GM23338 (cell line): ENCODE data around the gene TBPL2.

Source experiments
- CTCF ChIP-seq, 2 experiments: fragments of 200-600 bp in 1 of 2; sonication (generic) in 1 of 2; conservative IDR thresholded peaks; 2 replicates each; pipeline versions ENCODE4 v1.5.1 to v1.6.1; 2016 to 2017; ENCODE audit warnings: antibody characterized with exemption in 2 of 2, low read depth in 2 of 2, mild to moderate bottlenecking in 2 of 2, moderate library complexity in 1 of 2
- EZH2 ChIP-seq: fragments of 200-600 bp; sonication (generic); IDR thresholded peaks from one replicate; pipeline ENCODE4 v1.8.0; 2017; ENCODE audit warnings: antibody characterized with exemption, mild to moderate bottlenecking, low read depth; ENCODE audit not compliant: unreplicated experiment
- EZH2phosphoT487 ChIP-seq: fragments of 200-600 bp; sonication (generic); IDR thresholded peaks from one replicate; pipeline ENCODE4 v1.8.1; 2018; ENCODE audit warnings: antibody characterized with exemption; ENCODE audit not compliant: unreplicated experiment
- JUNB ChIP-seq: IDR thresholded peaks from one replicate; pipeline ENCODE4 v1.6.1; 2016; ENCODE audit warnings: antibody characterized with exemption; ENCODE audit not compliant: unreplicated experiment
- NANOG ChIP-seq: IDR thresholded peaks from 2 replicates; pipeline ENCODE4 v1.6.1; 2016; ENCODE audit warnings: antibody characterized with exemption, borderline replicate concordance
- POLR2AphosphoS5 ChIP-seq: IDR thresholded peaks from 2 replicates; pipeline ENCODE4 v1.6.1; 2016; ENCODE audit warnings: antibody characterized with exemption, low read depth
- REST ChIP-seq: IDR thresholded peaks from one replicate; pipeline ENCODE4 v1.6.1; 2018; ENCODE audit warnings: antibody characterized with exemption; ENCODE audit not compliant: unreplicated experiment
- ZNF462 ChIP-seq: fragments of 250-450 bp; sonication (Bioruptor Pico); IDR thresholded peaks from 2 replicates; pipeline ENCODE4 v1.5.0; 2020; ENCODE audit warnings: mild to moderate bottlenecking, moderate library complexity
- TF ChIP-seq, protein P1 (sequence below): IDR thresholded peaks from 2 replicates; pipeline ENCODE4 v1.6.1; 2016; ENCODE audit warnings: antibody characterized with exemption

DNA sequence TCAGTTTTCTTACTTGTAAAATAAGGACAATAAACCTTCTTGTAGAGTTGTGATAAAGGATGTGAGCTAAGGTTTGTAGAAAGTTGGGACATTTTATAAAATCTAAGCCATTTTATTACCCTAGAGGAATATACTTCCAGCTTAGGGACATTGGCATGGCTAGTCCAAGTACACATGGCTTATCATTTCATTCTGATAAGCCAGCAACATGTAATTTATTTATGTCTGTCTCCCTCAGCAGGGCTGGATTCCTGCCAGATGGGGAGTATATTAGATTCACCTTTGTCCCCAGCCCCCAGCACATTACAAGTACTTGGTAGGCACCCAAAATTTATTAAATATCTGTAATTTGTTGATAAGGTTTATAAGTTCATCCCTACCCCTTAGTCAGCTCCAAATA is 22.5 kb downstream of the TBPL2 start:
- TF ChIP-seq CTCF (conservative IDR thresholded peaks at IDR 0.05; ENCODE audit: low read depth in 2 of 2) (no peak), POLR2AphosphoS5 (no peak), EZH2 (no peak), NANOG (no peak), REST (no peak), JUNB (no peak), ZNF462 (no peak), EZH2phosphoT487 (no peak)
- TF ChIP-seq, protein P1, sequence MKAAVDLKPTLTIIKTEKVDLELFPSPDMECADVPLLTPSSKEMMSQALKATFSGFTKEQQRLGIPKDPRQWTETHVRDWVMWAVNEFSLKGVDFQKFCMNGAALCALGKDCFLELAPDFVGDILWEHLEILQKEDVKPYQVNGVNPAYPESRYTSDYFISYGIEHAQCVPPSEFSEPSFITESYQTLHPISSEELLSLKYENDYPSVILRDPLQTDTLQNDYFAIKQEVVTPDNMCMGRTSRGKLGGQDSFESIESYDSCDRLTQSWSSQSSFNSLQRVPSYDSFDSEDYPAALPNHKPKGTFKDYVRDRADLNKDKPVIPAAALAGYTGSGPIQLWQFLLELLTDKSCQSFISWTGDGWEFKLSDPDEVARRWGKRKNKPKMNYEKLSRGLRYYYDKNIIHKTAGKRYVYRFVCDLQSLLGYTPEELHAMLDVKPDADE: no peak
